Lower lobe of right lung (tissue), 2 donors: ENCODE results near the gene ESPNL. TPM values are rescaled to one million over a fixed set of nuclear protein-coding genes. Genes with fewer than 3 reads are reported as not detected.

ENCODE experiments used
- ATAC-seq, 2 donors: fragments of 200-7000 bp; cut with Tn5 transposase; one replicate each; pipeline ENCODE4 v1.9.1; 2020 to 2022; ENCODE audit warnings: mild to moderate bottlenecking in 2 of 2, moderate library complexity in 2 of 2
- DNase-seq: peaks from one replicate; pipeline ENCODE4 v3.0.0-alpha.2; 2020
- H3K27ac ChIP-seq: fragments of 200-600 bp; one replicate; pipeline ENCODE4 v1.8.0; 2022
- H3K27me3 ChIP-seq: fragments of 200-600 bp; one replicate; pipeline ENCODE4 v1.8.0; 2022; ENCODE audit warnings: low read depth
- H3K36me3 ChIP-seq: fragments of 200-600 bp; one replicate; pipeline ENCODE4 v1.8.0; 2022; ENCODE audit warnings: mild to moderate bottlenecking
- H3K4me1 ChIP-seq: fragments of 200-600 bp; one replicate; pipeline ENCODE4 v1.8.0; 2022
- H3K4me3 ChIP-seq: fragments of 200-600 bp; one replicate; pipeline ENCODE4 v1.8.0; 2022; ENCODE audit warnings: mild to moderate bottlenecking
- H3K9me3 ChIP-seq: fragments of 200-600 bp; one replicate; pipeline ENCODE4 v1.8.0; 2022
- intact Hi-C: fragments of 100-400 bp; cut with DNase I; formaldehyde crosslinking; loops from one replicate; pipeline ENCODE4 v1.11.0; 2022
- total RNA-seq: library from RNA; stranded (reverse); fragmentation: NEBNext Ultra II Directional; extraction: Animal tissue kit (Norgen Biotek cat#: 25700); gene quantifications from one replicate; pipeline ENCODE4 v1.2.1, GENCODE V29; 2021
- TF ChIP-seq, protein P1 (sequence below): fragments of 200-600 bp; IDR thresholded peaks from one replicate; pipeline ENCODE4 v1.8.0; 2022; ENCODE audit warnings: antibody characterized with exemption, mild to moderate bottlenecking
- donor health status: DM: no; HTN: yes; CAD: no; lungs with severe emphysema.

ESPNL gene
- total RNA-seq, 1 donor from 2014 or later, result 0.09 TPM

DNA sequence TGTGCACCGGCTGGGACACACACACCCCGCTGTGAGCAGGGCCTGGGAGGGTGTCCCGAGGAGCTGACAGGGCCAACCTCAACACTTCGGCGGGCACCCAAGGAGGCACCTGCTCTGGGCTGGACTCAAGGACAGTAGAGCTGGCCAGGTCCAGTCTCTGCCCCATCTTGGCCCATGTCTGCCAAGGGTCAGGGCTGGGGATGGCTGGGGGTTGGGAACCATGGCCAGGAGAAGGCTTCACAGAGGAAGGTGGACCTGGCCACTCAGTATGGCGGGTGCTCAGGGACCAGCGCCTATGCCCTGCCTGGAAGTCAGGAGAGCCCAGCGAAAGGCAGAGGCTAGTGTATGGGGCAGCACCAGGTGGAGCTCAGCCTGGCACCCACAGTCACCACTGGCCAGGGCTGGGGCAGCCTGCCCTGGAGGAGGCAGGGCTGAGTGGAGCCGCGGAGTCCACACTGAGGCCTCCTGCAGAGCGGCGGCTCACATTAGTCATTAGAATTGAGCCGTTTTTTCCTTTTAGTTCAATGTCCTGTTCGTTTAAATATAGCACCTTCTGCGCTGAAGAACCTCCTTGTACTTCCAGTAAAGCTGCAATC, 62.8 kb downstream of the ESPNL start:
- TF ChIP-seq, protein P1, sequence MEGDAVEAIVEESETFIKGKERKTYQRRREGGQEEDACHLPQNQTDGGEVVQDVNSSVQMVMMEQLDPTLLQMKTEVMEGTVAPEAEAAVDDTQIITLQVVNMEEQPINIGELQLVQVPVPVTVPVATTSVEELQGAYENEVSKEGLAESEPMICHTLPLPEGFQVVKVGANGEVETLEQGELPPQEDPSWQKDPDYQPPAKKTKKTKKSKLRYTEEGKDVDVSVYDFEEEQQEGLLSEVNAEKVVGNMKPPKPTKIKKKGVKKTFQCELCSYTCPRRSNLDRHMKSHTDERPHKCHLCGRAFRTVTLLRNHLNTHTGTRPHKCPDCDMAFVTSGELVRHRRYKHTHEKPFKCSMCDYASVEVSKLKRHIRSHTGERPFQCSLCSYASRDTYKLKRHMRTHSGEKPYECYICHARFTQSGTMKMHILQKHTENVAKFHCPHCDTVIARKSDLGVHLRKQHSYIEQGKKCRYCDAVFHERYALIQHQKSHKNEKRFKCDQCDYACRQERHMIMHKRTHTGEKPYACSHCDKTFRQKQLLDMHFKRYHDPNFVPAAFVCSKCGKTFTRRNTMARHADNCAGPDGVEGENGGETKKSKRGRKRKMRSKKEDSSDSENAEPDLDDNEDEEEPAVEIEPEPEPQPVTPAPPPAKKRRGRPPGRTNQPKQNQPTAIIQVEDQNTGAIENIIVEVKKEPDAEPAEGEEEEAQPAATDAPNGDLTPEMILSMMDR, result no peak
- DNase-seq (no peak), ATAC-seq (no peak)
- Histone ChIP-seq H3K36me3 (peaks cover 6% of the 10 kb centered on the region), H3K9me3 (no peaks in the 10 kb centered on the region), H3K27me3 (peaks cover 52% of the 10 kb centered on the region), H3K27ac (no peak overlapping the region), H3K4me1 (peaks cover 11% of the 10 kb centered on the region), H3K4me3 (no peak overlapping the region)
- intact Hi-C loops, result no loop called here

- Histone ChIP-seq H3K36me3 (peaks cover 10% of the 10 kb centered on the region), H3K27ac (no peak overlapping the region), H3K9me3 (no peaks in the 10 kb centered on the region), H3K27me3 (peaks cover 45% of the 10 kb centered on the region), H3K4me3 (no peak overlapping the region), H3K4me1 (peaks cover 5% of the 10 kb centered on the region)
- intact Hi-C loops, result no loop called here
- ATAC-seq, result no peak
- DNase-seq, result no peak
- TF ChIP-seq, protein P1, result no peak
Observed at GRCh38 chr2:238163481-238164198, 63.5 kb downstream of the ESPNL start.

DNA sequence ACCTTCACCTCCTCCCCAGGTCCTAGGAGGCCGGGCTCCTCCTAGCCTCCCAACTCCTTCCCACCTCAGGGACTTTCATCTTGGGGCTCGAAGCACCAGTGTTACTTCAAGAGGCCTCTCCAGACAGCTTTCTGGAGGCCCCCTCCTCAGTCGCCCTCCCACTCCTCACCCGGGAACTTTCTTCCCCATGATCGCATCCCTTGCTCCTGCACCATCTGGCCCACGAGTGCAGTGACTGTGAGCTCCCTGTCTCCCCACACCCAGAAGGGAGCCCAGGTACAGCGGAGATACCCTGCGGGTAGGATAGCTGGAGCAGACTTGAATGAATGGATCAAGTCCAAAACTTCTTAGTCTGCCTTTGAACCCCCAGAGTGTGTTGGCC, 64.8 kb downstream of the ESPNL start:
- peaks cover 22% of the 10 kb centered on the region for H3K36me3 ChIP-seq
- peaks cover 12% of the 10 kb centered on the region for H3K4me1 ChIP-seq
- intact Hi-C loops, result no loop called here
- DNase-seq, result no peak
- peaks cover 40% of the 10 kb centered on the region for H3K27me3 ChIP-seq
- no peaks in the 10 kb centered on the region for H3K9me3 ChIP-seq
- ATAC-seq, result no peak
- H3K4me3 ChIP-seq, result no peak overlapping the region
- TF ChIP-seq, protein P1, result no peak
- H3K27ac ChIP-seq, result no peak overlapping the region

GRCh38 chr2:238165288-238165921, 65.3 kb downstream of the ESPNL start:
- peaks cover 35% of the 10 kb centered on the region for H3K27me3 ChIP-seq
- ATAC-seq (no peak), DNase-seq (no peak)
- H3K9me3 ChIP-seq, result no peaks in the 10 kb centered on the region
- H3K36me3 ChIP-seq, result peaks cover 27% of the 10 kb centered on the region
- H3K4me3 ChIP-seq, result no peak overlapping the region
- peaks cover 17% of the 10 kb centered on the region for H3K4me1 ChIP-seq
- intact Hi-C loops, result no loop called here
- H3K27ac ChIP-seq, result no peak overlapping the region
- TF ChIP-seq, protein P1, result no peak

DNA sequence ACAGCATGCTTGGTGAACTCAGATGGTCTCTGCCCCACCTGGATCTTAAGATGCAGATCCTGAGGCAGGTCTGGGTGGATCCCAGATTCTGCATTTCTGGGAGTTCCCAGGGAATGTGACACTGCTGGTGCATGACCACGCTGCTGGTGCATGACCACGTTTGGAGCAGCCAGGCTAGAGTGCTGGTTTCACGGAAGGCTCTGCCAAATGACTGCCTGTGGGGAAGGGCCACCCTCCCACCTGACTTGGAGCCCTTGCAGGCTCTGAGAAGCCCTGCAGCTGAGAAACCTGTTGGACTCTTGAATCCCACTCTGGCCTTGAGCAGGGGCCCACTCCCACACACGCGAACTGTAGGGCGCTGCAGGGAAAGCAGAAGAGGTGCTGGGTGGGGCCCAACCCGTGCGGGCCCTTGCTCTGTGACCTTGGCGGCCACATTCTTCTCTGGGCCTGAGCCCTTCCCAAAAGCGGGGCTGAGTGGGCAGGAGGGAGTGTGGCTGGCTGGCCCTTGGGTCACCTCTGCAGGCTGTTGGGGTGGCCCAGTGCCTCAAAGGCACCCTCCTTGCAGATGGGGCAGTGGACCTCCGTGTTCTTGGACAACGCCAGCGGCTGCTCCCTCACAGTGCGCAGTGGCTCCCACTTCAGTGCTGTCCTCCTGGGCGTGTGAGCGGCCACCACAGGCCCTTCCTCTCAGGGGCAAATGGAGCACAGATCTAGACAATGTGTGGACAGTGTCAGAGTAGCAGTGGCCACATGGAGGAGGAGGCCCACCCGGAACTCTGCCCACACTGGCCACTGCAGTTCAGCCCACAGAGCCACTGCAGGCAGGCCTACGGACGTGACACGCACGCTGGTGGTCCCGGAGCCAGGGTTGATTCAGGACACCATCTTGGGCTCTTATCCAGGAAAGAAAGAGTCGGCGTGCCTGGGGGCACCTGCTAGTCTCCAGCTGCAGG, 66.5 kb downstream of the ESPNL start:
- ATAC-seq (no peak), DNase-seq (no peak)
- H3K9me3 ChIP-seq, result no peaks in the 10 kb centered on the region
- peaks cover 38% of the 10 kb centered on the region for H3K36me3 ChIP-seq
- H3K4me1 ChIP-seq, result peaks cover 21% of the 10 kb centered on the region
- peaks cover 25% of the 10 kb centered on the region for H3K27me3 ChIP-seq
- no peak overlapping the region for H3K27ac ChIP-seq
- intact Hi-C loops, result no loop called here
- TF ChIP-seq, protein P1, result no peak
- H3K4me3 ChIP-seq, result no peak overlapping the region
